ENCODE measurements around the gene SAP30L.

Gene SAP30L

GRCh38 chr5:154474396-154475334, 28.9 kb downstream of the SAP30L start:
- H3K4me3 ChIP-seq (ENCODE audit: low read depth, low read length), result no peak overlapping the region
- DNase-seq (ENCODE audit: low read depth), result no peak
- no peak for TF ChIP-seq CTCF (IDR thresholded peaks at IDR 0.05; ENCODE audit: insufficient read depth, low read depth, low read length, missing control alignments)

GRCh38 chr5:154475591-154476353, 30.0 kb downstream of the SAP30L start:
- DNase-seq (ENCODE audit: low read depth), result no peak
- no peak overlapping the region for H3K4me3 ChIP-seq (ENCODE audit: low read depth, low read length)
- no peak for TF ChIP-seq CTCF (IDR thresholded peaks at IDR 0.05; ENCODE audit: insufficient read depth, low read depth, low read length, missing control alignments)

- no peak overlapping the region for H3K4me3 ChIP-seq (ENCODE audit: low read depth, low read length)
- no peak for DNase-seq (ENCODE audit: low read depth)
- TF ChIP-seq CTCF (IDR thresholded peaks at IDR 0.05; ENCODE audit: insufficient read depth, low read depth, low read length, missing control alignments), result no peak
Measured at GRCh38 chr5:154476354-154477205, 30.8 kb downstream of the SAP30L start.

GRCh38 chr5:154477382-154478223, 31.8 kb downstream of the SAP30L start:
- TF ChIP-seq CTCF (IDR thresholded peaks at IDR 0.05; ENCODE audit: insufficient read depth, low read depth, low read length, missing control alignments), result no peak
- no peak for DNase-seq (ENCODE audit: low read depth)
- H3K4me3 ChIP-seq (ENCODE audit: low read depth, low read length), result no peak overlapping the region

- DNase-seq (ENCODE audit: low read depth), result no peak
- H3K4me3 ChIP-seq (ENCODE audit: low read depth, low read length), result no peak within 1 kb of the TSS
- no peak for TF ChIP-seq CTCF (IDR thresholded peaks at IDR 0.05; ENCODE audit: insufficient read depth, low read depth, low read length, missing control alignments)
Measured at GRCh38 chr5:154478224-154478565, 32.4 kb downstream of the SAP30L start, which contains the start of gene HAND1. Gene HAND1, minus strand, starts transcription at chr5:154478227. Its CDS starts 219 bp downstream, at chr5:154478008.

- H3K4me3 ChIP-seq (ENCODE audit: low read depth, low read length), result no peak overlapping the region
- DNase-seq (ENCODE audit: low read depth), result no peak
- no peak for TF ChIP-seq CTCF (IDR thresholded peaks at IDR 0.05; ENCODE audit: insufficient read depth, low read depth, low read length, missing control alignments)
Measured at GRCh38 chr5:154478752-154479159, 33.0 kb downstream of the SAP30L start.

Data from GM12865 (cell line).